Eye (tissue), 1 donor: Measurements from ENCODE around the gene NFKB1.

Experiments
- DNase-seq: peaks from one replicate; pipeline ENCODE4 v3.0.0-alpha.2; 2015

NFKB1 gene

GRCh38 chr4:102638621-102639020, 137.5 kb downstream of the NFKB1 start:
- peak; percentile 6 for DNase-seq

- no peak for DNase-seq
Observed at GRCh38 chr4:102639598-102639997, 138.4 kb downstream of the NFKB1 start.

- DNase-seq: no peak
Observed at GRCh38 chr4:102640669-102641068, 139.5 kb downstream of the NFKB1 start.

GRCh38 chr4:102641793-102642192, 140.6 kb downstream of the NFKB1 start:
- no peak for DNase-seq

GRCh38 chr4:102642631-102643298, 141.6 kb downstream of the NFKB1 start:
- no peak for DNase-seq

GRCh38 chr4:102647117-102647516, 146.0 kb downstream of the NFKB1 start:
- DNase-seq: no peak

GRCh38 chr4:102657206-102657605, 156.0 kb downstream of the NFKB1 start:
- no peak for DNase-seq

- DNase-seq: no peak
Observed at GRCh38 chr4:102663073-102663472, 161.9 kb downstream of the NFKB1 start.

- peak; percentile 12 for DNase-seq
Observed at GRCh38 chr4:102665527-102665926, 164.4 kb downstream of the NFKB1 start.
